HG02870 (cell line): Measurements from ENCODE around the gene BRSK1.

Experiments used
- ATAC-seq: cut with Tn5 transposase; IDR thresholded peaks from one replicate; pipeline ENCODE4 v1.9.1; 2021; ENCODE audit warnings: mild to moderate bottlenecking, moderate library complexity; ENCODE audit not compliant: unreplicated experiment

The BRSK1 gene

DNA sequence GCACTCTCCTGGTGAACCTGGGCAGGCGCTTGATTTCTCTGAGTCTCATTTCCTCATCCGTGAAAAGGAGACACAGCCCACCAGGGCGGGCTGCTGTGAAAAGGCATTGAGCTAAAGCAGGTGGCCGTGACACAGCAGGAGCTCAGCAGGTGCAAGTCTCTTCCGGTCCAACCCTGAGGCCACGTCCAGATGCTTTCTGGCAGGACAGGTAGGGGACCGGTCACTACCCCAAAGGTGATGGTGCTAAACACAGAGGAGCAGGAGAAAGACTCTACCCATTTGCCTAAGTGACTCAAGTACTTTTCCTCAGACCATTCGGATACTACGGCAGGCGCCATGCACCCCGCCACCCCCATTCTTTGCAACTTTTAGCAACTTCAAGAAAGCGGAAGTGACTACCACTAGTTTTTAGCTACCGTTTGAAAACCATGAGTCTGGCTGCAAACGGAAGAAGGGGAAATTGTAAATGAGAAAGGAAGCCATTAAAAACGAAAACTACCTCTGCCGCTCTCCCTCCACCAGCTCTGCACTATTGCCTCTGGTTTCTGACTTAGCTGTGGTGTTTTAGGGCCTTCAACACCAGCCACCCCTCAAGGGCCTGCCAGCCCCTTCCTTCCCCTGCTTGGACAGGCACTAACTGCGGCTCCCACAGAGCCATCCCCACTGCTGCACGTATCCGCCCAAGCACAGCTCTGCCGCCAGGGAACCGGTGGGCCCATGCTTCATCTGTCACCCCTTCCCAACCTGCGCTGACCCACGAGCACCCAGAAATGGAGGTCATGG is 29.8 kb upstream of the BRSK1 start:
- peak; percentile 28 for ATAC-seq

DNA sequence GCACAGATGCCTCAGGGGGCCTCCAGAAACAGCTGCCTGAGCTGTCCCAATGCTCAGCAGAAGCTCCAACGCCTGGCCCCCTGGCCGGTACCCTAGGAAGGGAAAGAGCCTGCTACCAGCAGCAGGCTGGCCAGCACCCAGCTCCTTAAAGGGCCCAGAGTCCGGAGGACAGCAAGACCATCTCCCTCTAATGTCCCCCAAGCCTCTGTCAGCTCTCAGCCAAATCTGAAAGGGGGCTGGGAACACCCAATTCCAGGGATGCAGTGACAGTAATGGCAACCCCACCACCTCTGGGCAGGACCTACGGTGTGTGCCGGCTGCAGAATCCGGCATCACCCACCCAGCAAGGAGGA is 29.2 kb upstream of the BRSK1 start:
- no peak for ATAC-seq

DNA sequence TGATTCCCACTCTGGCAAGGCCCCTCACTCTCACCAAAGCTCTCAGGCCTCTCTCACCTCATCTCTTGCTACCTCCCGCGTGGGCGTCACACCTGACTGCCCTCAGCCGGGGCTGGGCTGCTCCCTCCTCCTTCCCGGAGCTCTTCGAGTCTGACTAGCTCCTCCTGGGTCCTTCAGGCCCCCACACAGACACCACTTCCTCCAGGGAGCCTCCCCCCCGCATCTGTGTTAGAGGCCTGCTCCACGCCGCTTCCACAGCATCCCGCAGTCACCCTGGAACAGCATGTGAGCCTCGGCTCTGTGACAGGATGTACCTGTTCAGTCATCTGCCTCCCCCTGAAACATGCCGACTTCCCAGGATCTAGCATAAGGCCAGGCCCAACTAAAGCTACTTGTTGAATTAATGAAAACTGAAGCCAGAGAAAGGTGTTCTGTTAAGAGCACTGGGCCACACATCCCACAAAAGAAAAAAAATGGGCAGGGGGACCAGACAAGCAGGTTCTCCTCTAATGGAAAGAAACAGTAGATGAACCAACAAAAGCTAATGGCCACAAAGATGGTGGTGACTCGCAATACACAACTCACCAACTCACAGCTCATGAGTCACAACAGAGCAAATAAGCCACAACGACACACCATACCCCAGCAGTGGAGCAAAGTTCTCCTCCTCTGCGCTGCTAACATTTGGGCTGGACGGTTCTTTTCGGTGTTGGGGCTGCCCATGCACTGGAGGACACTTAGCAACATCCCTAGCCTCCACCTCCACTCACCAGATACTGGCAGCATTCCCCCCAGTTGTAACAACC is 28.0 kb upstream of the BRSK1 start:
- no peak for ATAC-seq

DNA sequence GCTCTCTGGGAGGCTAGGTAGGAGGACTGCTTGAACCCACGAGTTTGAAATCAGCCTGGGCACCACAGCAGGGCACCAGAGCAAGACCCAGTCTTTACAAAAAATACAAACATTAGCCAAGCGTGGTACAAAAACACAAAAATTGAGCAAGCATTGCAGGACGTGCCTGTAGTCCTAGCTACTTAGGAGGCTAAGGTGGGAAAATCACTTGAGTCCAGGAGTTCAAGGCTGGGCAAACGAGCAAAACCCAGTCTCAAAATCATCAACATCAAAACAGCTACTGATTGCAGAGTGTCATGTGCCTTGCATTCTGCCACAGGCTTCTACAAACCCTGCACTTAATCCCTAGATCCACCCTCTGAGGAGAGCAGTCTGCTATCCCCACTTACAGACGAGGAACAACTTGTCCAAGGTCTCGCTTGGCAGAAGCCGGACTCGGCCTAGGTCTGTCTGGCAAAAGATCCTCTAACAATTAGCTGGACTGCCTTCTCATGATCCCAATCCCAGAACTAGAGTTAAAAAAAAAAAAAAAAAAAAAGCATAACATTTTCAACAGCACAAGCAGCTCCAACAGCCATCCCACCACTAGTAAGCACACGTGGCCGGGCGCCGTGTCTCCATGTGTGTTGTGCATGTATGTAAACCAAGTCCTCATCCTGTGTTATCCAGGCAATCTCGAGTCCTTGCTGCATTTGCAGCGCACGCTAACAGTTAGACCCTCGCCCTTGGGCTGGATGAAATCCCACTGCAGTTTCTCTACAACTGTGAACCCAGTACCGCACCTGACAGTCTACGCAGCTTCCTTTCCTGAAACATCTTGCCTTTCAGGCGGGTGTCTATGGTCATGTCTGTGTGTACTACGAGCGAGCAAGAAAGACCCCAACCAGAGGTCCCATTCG is 27.0 kb upstream of the BRSK1 start:
- no peak for ATAC-seq

DNA sequence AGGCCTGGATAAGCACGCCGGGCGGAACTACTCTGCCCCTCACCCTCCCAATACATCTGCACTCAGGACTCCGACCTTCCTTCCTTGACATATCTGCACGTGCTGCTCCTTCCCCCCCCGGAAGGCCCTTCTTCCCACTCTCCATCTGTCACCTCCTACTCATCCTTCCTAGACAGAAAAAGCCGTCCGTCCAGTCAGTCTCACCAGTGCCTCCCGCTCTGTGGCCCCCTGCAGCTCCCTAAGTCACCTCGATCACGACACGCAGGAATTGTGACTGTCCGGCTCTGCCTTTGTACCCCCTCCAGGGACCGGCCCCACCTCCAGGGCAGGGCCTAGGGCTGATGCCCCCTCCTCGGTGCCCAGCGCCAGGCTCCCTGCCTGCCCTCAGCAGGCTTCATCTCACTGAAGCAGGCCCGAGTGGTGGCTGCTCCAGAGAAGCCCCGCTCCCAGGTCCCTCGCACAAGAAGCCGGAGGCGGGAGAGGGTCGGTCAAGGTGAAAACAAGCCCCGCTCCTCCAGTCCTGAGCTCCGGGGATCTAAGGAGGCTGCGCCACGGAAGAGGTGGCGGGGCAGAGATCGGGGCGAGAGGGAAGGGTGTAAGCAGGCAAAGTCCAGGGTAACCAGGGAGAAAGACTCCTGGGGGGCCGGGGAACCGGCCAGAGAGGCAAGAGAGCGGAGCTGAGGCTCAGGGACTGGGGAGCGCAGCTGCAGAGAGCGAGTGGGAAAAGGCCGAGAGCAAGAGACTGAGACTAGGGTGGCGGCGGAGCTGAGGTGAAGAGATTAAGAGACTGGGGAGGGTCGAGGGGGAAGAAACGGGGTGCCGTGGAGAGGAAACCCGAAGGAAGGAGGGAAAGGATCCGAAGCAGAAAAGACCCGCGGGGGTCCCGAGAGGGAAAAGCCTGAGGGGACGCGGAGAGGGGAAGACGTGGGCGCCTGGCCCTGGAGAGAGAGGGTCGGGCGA is 26.1 kb upstream of the BRSK1 start:
- ATAC-seq = no peak

DNA sequence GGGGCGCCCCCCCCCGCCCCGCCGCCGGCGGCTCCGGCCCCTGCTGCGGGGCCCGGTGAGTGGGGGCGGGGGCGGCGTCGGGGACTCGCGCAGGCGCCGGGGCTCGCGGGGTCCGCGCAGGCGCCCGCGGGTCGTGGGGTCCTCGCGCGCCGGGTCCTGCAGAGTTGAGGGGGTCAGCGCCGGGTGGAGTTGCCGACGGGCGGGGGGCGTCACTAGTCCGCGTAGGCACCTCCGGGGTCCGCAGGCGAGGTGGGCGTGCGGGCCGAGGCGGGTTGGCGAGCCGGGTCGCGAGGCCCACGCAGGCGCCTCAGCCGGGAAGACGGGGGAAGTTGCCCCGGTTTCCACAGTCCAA is 25.3 kb upstream of the BRSK1 start:
- peak; percentile 2 for ATAC-seq

DNA sequence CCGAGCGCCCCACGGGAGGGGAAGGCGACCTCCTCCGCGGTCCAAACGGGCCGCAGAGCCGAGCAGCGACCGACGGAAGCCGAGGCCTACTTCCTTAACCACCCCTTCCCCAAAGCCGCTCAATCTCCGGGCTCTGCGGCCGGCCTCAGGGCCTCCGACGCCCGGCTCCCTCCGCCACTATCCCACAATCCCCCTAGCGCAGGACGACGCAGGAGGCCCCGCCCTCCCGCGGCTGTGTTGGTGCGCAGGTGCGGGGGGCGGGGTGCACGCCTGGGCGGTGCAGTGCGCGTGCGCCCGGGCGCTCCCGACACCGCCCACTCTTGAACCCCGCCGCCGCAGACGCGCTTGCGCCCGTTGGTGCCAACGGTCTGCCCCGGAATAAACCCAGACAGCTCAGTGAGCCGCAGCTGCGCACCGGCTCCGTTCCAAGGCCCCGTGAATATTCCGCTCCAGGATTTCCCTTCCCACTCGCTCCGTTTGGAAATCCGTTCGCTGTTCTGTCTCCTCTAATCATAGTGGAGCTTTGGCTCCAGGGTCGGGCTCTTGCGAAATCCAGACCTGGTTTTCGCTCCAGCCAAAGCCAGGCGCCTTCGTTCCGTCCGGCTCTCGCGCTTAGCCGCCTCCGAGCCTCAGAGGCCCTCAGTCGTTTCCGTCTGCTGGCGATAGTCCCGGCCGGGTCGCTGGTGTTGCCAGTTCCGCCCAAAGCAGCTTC is 24.8 kb upstream of the BRSK1 start, which contains the start of gene PPP6R1:
PPP6R1 (minus strand) TSS at position 190 of the 712 bp plus-strand sequence. CDS start 11,914 bp downstream, outside the sequence.
- peak; percentile 62 for ATAC-seq

DNA sequence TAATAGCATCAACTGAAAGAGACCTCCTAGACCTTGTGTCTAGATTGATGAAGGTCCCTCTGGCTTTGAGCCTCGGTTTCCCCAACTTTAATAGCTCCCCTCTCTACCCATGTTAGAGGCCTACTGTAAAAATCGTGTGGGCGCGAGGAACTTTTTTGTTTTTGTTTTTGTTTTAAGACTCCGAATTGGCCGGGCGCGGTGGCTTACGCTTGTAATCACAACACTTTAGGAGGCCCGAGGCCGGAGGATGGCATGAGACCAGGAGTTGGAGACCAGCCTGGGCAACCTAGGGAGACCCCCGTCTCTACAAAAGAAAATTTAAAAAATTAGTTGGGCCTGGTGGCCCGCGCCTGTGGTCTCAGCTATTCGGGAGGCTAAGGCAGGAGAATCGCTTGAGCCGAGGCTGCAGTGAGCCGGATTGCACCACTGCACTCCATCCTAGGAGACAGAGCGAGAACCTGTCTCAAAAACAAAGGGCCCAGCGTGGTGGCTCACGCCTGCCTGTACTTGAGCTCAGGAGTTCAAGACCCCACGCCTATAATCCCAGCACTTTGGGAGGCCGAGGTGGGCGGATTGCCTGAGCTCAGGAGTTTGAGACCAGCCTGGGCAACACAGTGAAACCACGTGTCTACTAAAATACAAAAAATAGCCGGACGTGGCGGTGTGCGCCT is 24.1 kb upstream of the BRSK1 start:
- no peak for ATAC-seq

DNA sequence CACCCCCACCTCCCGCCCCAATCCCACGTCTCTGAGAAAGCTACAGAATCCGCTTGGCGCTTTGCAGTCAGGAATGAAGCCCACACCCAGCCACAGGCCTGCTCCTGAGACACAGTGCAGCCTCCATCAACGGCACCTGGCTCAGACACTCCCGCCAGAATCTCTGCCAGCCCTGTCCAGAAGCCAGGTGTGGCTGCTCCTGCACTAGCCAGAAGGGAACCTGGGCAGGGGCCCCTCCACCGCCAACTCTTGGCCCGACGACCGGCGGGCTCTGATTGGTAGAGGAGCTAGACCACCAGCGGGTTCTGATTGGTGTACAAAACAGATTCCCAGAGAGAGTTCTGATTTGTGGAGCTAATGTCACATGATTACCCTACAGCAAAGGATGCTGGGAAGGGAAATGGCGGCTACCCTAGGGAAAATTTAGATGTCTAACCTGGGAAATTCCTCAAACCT is 22.1 kb upstream of the BRSK1 start:
- ATAC-seq = no peak

DNA sequence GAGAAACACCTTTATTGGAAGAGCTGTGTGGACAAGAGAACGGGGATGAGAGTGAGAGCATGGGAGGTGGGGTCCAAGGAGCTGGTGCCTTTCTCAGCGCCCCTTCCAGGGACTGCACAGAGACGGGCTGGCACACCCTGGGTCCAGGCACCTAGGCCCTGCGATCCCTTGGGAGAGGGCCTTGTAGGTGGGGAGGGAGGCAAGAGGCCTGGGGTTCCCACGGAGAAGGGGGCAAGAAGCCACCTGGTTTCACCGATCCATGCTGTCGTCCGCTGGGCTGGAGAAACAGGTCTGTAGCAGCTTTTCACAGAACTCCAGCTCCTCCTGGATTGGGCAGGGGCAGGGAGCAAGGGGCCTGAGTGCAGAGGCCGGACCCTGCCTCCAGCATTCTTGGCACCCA is 21.4 kb upstream of the BRSK1 start:
- no peak for ATAC-seq

DNA sequence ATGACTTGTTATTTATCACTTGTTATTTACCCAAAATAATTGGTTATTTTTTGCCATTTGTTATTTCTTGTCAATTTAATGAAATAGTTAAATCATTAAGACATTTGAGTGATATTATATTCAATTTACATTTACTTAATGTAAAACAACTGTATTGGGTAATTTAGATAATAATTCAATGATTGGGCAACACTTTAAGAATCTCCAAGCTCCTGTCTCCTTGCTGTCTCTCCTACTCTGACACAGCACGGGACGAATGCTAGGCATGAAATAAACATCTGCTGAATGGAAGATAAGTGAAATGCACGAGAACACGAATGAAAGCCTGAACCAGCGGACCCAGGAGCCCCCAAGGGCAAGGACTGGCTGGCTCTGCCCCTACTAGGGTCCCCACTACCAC is 19.3 kb upstream of the BRSK1 start:
- no peak for ATAC-seq

DNA sequence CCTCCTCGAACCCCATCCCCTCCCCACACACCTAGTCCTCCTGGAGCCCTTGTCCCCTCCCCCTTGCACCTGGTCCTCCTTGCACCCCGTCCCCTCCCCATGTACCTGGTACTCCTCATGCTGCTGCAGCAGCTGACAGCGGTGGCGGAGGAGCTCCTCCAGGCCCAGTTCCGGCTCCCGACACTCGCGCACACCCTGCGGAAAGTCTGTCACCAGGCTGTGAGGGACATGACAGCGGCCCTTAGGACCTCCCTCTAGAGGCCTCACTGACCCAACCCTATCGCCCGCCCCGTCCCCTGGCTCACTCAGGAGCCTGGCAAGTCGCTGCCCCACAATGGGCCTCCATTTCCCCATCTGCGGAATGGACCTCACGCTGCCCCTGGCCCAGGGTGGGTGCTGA is 18.6 kb upstream of the BRSK1 start:
- no peak for ATAC-seq

DNA sequence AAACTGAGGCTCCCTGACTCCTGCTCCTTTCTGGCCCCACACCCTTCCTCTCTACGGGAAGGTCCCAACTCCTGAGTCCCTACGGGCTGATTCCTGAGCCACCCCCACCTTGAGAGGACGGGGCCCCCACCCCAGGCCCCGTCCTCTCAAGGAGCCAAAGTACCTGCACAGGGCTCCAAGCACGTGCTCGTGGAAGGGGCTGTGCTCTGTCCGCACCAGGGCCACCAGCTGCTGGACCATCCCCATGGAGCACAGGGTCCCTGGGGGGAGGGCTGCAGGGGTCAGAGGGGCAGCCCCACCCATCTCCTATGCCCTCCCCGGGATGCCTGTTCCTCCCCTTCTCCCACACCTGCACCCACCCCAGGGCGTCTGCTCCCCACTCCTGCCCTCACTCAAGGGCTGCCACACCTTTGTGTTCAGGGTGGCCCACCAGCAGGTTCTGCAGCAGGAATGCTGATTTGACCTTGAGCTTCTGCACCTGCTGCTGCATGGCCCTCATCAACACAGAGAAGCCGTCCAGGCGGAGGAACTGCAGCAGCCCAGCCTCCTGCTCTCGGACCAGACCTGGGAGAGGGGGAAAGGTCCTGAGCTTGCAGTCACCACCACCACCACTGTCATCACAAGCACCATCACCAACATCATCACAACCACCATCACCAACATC is 17.9 kb upstream of the BRSK1 start:
- ATAC-seq = no peak

DNA sequence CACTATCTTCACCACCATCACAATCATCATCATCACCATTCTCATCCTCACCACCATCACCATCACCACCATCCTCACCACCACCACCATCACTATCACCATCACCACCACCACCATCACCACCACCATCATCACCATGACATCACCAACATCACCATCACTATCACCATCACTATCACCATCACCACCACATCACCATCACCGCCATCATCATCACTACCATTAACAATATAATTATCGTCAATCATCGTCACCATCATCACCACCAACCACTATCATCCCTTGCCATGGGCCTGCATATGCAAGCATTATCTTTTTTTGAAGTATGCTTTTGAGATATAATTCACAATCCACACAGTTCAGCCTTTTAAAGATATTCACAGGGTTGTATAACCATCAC is 17.4 kb upstream of the BRSK1 start:
- ATAC-seq = no peak

DNA sequence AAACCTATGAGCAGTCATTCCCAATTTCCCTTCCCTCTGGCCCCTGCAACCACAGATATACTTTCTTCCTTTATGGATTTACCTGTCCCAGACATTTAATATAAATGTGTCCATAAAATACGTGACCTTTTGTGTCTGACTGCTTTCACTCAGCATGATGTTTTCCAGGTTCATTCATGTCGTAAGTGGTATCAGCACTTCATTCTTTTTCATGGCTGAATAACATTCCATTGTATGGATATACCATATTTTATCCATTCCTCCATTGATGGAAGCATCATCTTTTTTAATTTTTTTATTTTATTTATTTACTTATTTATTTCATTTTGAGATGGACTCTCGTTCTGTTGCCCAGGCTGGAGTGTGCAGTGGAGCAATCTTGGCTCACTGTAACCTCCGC is 17.0 kb upstream of the BRSK1 start:
- no peak for ATAC-seq

DNA sequence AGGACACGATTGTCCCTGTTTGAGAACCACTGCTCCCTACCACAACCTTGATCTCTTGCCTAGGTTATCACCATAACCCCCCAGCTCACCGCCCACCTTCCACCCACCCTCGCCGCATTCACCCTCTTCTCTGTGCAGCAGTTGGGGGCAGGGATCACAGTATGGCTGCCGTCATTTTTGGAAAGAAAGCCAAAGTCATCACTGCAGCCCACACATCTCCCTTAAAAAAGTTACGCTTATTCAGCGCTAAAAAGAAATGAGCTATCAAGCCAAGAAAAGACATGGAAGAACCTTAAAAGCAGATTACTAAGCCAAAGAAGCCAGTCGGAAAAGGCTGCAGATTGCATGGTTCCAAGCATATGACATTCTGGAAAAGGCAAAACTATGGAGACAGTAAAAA is 14.5 kb upstream of the BRSK1 start:
- ATAC-seq = no peak

DNA sequence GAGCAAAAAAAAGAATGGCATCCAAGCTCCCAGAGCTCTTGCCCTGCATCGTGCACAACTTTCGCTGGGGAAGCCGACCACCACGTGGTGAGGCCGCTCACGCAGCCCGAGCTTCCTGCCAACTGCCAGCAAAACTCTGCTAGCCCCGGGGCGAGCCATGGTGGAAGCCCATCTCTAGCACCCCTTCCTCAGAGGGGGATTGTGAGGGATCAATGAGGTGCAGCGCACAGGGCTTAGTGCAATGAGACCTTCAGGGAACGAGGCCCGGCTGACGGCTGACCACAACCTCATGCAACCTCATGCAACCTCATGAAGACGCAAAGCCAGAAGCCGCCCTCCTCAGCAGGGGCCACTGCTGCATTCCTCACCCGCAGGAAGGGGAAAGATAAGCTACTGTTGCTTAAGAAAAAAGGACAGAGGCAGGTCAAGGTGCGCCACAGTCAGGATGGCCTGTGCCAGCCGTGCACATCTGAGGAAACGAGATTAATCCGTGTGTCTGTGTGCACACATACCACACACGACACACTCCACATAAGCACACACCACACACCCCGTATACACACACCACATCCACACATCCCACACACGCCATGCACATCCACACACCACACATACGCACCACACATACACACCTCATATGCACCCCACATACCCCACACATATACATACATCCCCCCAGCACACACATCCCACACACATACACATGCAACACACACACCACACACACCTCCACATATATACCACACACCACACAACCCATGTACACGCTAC is 13.4 kb upstream of the BRSK1 start:
- ATAC-seq = no peak

DNA sequence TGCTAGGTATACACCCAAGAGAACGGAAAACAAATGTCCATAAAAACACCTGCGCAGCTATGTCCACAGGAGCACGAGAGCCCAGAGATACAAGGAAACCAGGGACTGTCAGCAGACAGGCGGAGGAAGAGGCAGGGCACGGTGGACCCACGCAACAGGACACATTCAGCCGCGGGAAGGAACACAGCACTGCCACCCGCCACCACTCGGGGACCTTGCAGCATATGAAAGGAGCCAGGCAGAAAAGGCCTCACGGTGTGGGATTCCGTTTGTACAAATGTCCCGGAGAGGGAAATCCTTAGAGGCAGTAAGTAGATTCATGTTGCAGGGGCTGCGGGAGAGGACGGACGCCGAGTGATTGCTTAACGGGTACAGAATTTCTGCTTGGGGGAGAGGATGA is 11.7 kb upstream of the BRSK1 start:
- ATAC-seq = no peak
